SK-N-SH (cell line): ENCODE data around the gene TMEM192. TPM values are rescaled to one million over a fixed set of nuclear protein-coding genes. Genes with fewer than 3 reads are reported as not detected.

Source experiments
- CTCF ChIA-PET: fragments of 300-600, 350-600 bp; formaldehyde crosslinking; extraction: SDS; loops from one replicate; lab custom pipeline; 2021; lab: Yijun Ruan, JAX
- POLR2A ChIA-PET: fragments of 350-600 bp; sonication (Branson Sonifier 250); formaldehyde crosslinking; extraction: SDS; loops from one replicate; lab custom pipeline; 2020; ENCODE audit warnings: antibody characterized with exemption, inconsistent platforms; lab: Yijun Ruan, JAX
- DNase-seq: peaks from one replicate; pipeline ENCODE4 v3.0.0; 2012
- H2AFZ ChIP-seq: fragments of 200-600 bp; sonication (generic); 2 replicates; pipeline ENCODE4 v1.8.1; 2016; ENCODE audit warnings: antibody characterized with exemption, mild to moderate bottlenecking, low read depth
- H3F3A ChIP-seq: fragments of 200-600 bp; sonication (generic); replicated peaks from 2 replicates; pipeline ENCODE3; 2016; ENCODE audit warnings: antibody characterized with exemption, mild to moderate bottlenecking; ENCODE audit not compliant: insufficient read depth
- H3K27ac ChIP-seq, 2 experiments: fragments of 200-500 bp in 1 of 2; fragments of 200-600 bp in 1 of 2; sonication (Bioruptor generic) in 1 of 2; sonication (generic), shearing (Covaris generic) in 1 of 2; 2 replicates each; pipeline versions ENCODE4 v1.5.1 to v1.6.1; 2014 to 2016; ENCODE audit warnings: low read depth in 2 of 2, inconsistent platforms in 1 of 2, low read length in 1 of 2, mild to moderate bottlenecking in 1 of 2, mixed read lengths in 1 of 2
- H3K27me3 ChIP-seq: fragments of 200-600 bp; sonication (generic), shearing (Covaris generic); 2 replicates; pipeline ENCODE4 v1.6.1; 2016; ENCODE audit warnings: mixed run types; ENCODE audit not compliant: insufficient read depth
- H3K36me3 ChIP-seq, 2 experiments: fragments of 200-500 bp in 1 of 2; fragments of 200-600 bp in 1 of 2; sonication (Bioruptor generic) in 1 of 2; sonication (generic) in 1 of 2; replicated peaks in 1 of 2; 2 replicates each; pipeline versions ENCODE3 to v1.5.1; 2014 to 2016; ENCODE audit warnings: low read length in 1 of 2, mild to moderate bottlenecking in 1 of 2; ENCODE audit not compliant: insufficient read depth in 2 of 2, control insufficient read depth in 1 of 2
- H3K4me1 ChIP-seq, 2 experiments: fragments of 200-500 bp in 1 of 2; fragments of 200-600 bp in 1 of 2; sonication (Bioruptor generic) in 1 of 2; sonication (generic), shearing (Covaris generic) in 1 of 2; 2 replicates each; pipeline versions ENCODE4 v1.5.1 to v1.6.1; 2014 to 2016; ENCODE audit warnings: low read depth in 1 of 2, low read length in 1 of 2, mixed run types in 1 of 2; ENCODE audit not compliant: insufficient read depth in 2 of 2, control insufficient read depth in 1 of 2
- H3K4me2 ChIP-seq: fragments of 200-600 bp; sonication (generic), shearing (Covaris generic); 2 replicates; pipeline ENCODE4 v1.6.1; 2017; ENCODE audit warnings: mixed run types
- H3K4me3 ChIP-seq, 2 experiments: fragments of 200-500 bp in 1 of 2; fragments of 200-600 bp in 1 of 2; sonication (Bioruptor generic) in 1 of 2; sonication (generic), shearing (Covaris generic) in 1 of 2; 2 replicates each; pipeline versions ENCODE4 v1.5.1 to v1.8.1; 2014 to 2016; ENCODE audit warnings: low read depth in 2 of 2, inconsistent platforms in 1 of 2, low read length in 1 of 2, mild to moderate bottlenecking in 1 of 2, mixed read lengths in 1 of 2, moderate library complexity in 1 of 2
- H3K79me2 ChIP-seq: fragments of 200-600 bp; sonication (generic); 2 replicates; pipeline ENCODE4 v1.8.1; 2017; ENCODE audit warnings: mild to moderate bottlenecking; ENCODE audit not compliant: insufficient read depth
- H3K9ac ChIP-seq: fragments of 200-600 bp; sonication (generic); 2 replicates; pipeline ENCODE4 v1.6.1; 2017; ENCODE audit warnings: mixed run types
- H3K9me2 ChIP-seq: fragments of 200-600 bp; sonication (generic); 2 replicates; pipeline ENCODE4 v1.6.1; 2017; ENCODE audit warnings: mixed run types
- H3K9me3 ChIP-seq: fragments of 200-600 bp; sonication (generic); 2 replicates; pipeline ENCODE4 v1.6.1; 2017; ENCODE audit warnings: mixed run types, mild to moderate bottlenecking, moderate library complexity
- H4K20me1 ChIP-seq: fragments of 200-600 bp; sonication (generic); 2 replicates; pipeline ENCODE4 v1.6.1; 2017; ENCODE audit warnings: mild to moderate bottlenecking, mixed run types; ENCODE audit not compliant: insufficient read depth
- CHD2 ChIP-seq: fragments of 150-350 bp; IDR thresholded peaks from 2 replicates; pipeline ENCODE4 v1.6.1; 2018; ENCODE audit warnings: low read length; ENCODE audit not compliant: partially characterized antibody
- EP300 ChIP-seq, 2 experiments: IDR thresholded peaks; 2 replicates each; pipeline versions ENCODE4 v1.4.0 to v1.6.1; 2012; ENCODE audit warnings: borderline replicate concordance in 1 of 2, low read depth in 1 of 2, low read length in 1 of 2
- EZH2phosphoT487 ChIP-seq: fragments of 200-600 bp; sonication (generic); IDR thresholded peaks from 2 replicates; pipeline ENCODE4 v1.6.1; 2017; ENCODE audit warnings: low read depth, mixed run types, mild to moderate bottlenecking, antibody characterized with exemption, moderate library complexity, borderline replicate concordance
- FOXM1 ChIP-seq: IDR thresholded peaks from 2 replicates; pipeline ENCODE4 v1.4.0; 2012; ENCODE audit warnings: low read depth, mild to moderate bottlenecking
- JUND ChIP-seq: IDR thresholded peaks from 2 replicates; pipeline ENCODE4 v1.4.0; 2012
- NFIC ChIP-seq: IDR thresholded peaks from 2 replicates; pipeline ENCODE4 v1.4.0; 2012; ENCODE audit warnings: borderline replicate concordance
- RAD21 ChIP-seq: IDR thresholded peaks from 2 replicates; pipeline ENCODE4 v1.6.1; 2012; ENCODE audit warnings: mild to moderate bottlenecking, low read length
- RCOR1 ChIP-seq: fragments of 150-350 bp; IDR thresholded peaks from 2 replicates; pipeline ENCODE4 v1.6.1; 2017; ENCODE audit warnings: antibody characterized with exemption, low read length
- RFX5 ChIP-seq: IDR thresholded peaks from 2 replicates; pipeline ENCODE4 v1.6.1; 2012; ENCODE audit warnings: mild to moderate bottlenecking, improper control_type of control experiment, low read length
- RXRA ChIP-seq: IDR thresholded peaks from 2 replicates; pipeline ENCODE4 v1.4.0; 2012; ENCODE audit warnings: low read depth, mild to moderate bottlenecking, borderline replicate concordance
- SIN3A ChIP-seq: IDR thresholded peaks from 2 replicates; pipeline ENCODE4 v1.6.1; 2012; ENCODE audit warnings: low read depth, mild to moderate bottlenecking, low read length, moderate library complexity, borderline replicate concordance
- SMC3 ChIP-seq: IDR thresholded peaks from 2 replicates; pipeline ENCODE4 v1.6.1; 2012; ENCODE audit warnings: low read depth, low read length, improper control_type of control experiment
- TEAD4 ChIP-seq: IDR thresholded peaks from 2 replicates; pipeline ENCODE4 v1.4.0; 2012; ENCODE audit warnings: mild to moderate bottlenecking, borderline replicate concordance; ENCODE audit not compliant: insufficient read depth
- WGBS: methylation state at CpG from one replicate; pipeline ENCODE4 v1.1.6; 2017; ENCODE audit warnings: low lambda C conversion rate; 5-methylcytosine and 5-hydroxymethylcytosine counted together
- polyA plus RNA-seq, 3 experiments: library from polyadenylated mRNA; depleted of rRNA; stranded (reverse); fragments of >200 nt; gene quantifications; 2 replicates each; pipeline ENCODE4 v1.2.3, GENCODE V29; 2012
- TF ChIP-seq, protein P1 (sequence below): fragments of 200-600 bp; sonication (generic); IDR thresholded peaks from 2 replicates; pipeline ENCODE4 v1.6.1; 2017; ENCODE audit warnings: antibody characterized with exemption, mild to moderate bottlenecking, moderate library complexity
- TF ChIP-seq, protein P2 (sequence below): IDR thresholded peaks from 2 replicates; pipeline ENCODE4 v1.6.1; 2012; ENCODE audit warnings: mild to moderate bottlenecking, low read depth, low read length, moderate library complexity
- TF ChIP-seq, protein P3 (sequence below): fragments of 150-350 bp; IDR thresholded peaks from 2 replicates; pipeline ENCODE4 v1.6.1; 2017; ENCODE audit warnings: antibody characterized with exemption, low read length, low read depth, borderline replicate concordance
- TF ChIP-seq, protein P4 (sequence below): IDR thresholded peaks from 2 replicates; pipeline ENCODE4; 2012
- TF ChIP-seq, protein P5 (sequence below): IDR thresholded peaks from 2 replicates; pipeline ENCODE4 v1.4.0; 2012; ENCODE audit warnings: low read depth, borderline replicate concordance

Gene TMEM192
- polyA plus RNA-seq, 1 of the 3 experiments (the other 2 are of a cell fraction), result 9.1 TPM

DNA sequence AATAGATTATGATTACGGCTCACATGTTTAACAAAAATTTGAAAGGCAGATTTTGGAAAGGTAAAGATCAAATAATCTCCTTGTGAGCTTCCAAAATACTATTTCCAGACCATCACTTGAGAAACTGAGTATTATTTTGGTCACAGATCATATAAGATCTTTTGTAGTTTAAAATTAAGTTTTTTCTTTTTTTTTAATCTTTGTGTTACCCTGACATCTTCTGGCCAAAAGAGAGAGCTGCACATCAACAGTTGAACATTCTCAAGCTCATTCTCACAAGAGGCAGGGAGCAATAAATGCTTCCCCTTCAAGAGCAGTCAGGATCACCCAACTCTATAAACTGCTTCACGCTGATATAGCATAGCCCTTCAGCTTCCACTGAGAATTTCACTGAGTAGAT is 15.9 kb downstream of the TMEM192 start:
- Histone ChIP-seq H3K36me3 (peaks cover 0 to 10% of the 10 kb centered on the region in 2 experiments), H3K4me3 (no peak overlapping the region), H3K79me2 (no peaks in the 10 kb centered on the region), H3K9ac (no peak overlapping the region), H3K4me1 (no peaks in the 10 kb centered on the region), H3K27ac (no peak overlapping the region), H2AFZ (no peak overlapping the region), H3K27me3 (no peaks in the 10 kb centered on the region), H4K20me1 (no peaks in the 10 kb centered on the region), H3F3A (no peaks in the 10 kb centered on the region), H3K4me2 (no peak overlapping the region), H3K9me3 (no peaks in the 10 kb centered on the region), H3K9me2 (no peaks in the 10 kb centered on the region)
- 87% methylated on average over 2 of the region's 2 CpGs for WGBS
- ChIA-PET POLR2A (no interaction called here), CTCF (interaction anchor here (0.5 to 2.1 kb wide), 12 partner anchors 11 to 1831 kb away, joined by 3 to 7 read pairs (median 4); partner anchors contain the start of genes TMEM192 and TRIM75)
- DNase-seq, result peak; percentile 32
- TF ChIP-seq RAD21 (peak; percentile 54), EP300 (IDR thresholded peaks at IDR 0.05; ENCODE audit: borderline replicate concordance in 1 of 2, low read depth in 1 of 2, low read length in 1 of 2) (no peak)
- TF ChIP-seq, protein P1, sequence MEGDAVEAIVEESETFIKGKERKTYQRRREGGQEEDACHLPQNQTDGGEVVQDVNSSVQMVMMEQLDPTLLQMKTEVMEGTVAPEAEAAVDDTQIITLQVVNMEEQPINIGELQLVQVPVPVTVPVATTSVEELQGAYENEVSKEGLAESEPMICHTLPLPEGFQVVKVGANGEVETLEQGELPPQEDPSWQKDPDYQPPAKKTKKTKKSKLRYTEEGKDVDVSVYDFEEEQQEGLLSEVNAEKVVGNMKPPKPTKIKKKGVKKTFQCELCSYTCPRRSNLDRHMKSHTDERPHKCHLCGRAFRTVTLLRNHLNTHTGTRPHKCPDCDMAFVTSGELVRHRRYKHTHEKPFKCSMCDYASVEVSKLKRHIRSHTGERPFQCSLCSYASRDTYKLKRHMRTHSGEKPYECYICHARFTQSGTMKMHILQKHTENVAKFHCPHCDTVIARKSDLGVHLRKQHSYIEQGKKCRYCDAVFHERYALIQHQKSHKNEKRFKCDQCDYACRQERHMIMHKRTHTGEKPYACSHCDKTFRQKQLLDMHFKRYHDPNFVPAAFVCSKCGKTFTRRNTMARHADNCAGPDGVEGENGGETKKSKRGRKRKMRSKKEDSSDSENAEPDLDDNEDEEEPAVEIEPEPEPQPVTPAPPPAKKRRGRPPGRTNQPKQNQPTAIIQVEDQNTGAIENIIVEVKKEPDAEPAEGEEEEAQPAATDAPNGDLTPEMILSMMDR, result peak; percentile 74

DNA sequence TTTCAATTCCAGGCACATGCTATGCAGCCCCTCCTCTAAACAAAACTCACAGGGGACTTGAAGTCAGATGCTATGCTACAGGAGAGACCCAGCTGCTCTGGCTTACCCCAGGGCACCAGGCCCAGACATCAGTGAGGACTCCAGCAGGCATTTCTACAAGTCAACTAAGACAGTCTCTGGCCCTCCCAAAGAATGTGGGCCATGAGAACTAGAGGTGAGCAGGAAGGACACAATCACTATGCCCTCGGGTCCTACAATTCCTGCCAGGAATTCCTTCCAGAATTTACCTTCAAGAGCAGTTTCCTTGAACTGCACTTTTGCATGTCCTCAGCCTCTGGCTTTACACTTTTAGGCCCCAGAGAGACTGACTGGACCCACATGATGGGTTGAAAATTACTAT is 17.4 kb downstream of the TMEM192 start:
- Histone ChIP-seq H2AFZ (no peak overlapping the region), H3K27ac (no peak overlapping the region), H3K79me2 (no peaks in the 10 kb centered on the region), H3F3A (no peaks in the 10 kb centered on the region), H3K9me3 (no peaks in the 10 kb centered on the region), H4K20me1 (no peaks in the 10 kb centered on the region), H3K27me3 (no peaks in the 10 kb centered on the region), H3K9ac (no peak overlapping the region), H3K4me2 (no peak overlapping the region), H3K4me1 (no peaks in the 10 kb centered on the region), H3K36me3 (peaks cover 0 to under 1% of the 10 kb centered on the region in 2 experiments), H3K4me3 (no peak overlapping the region), H3K9me2 (no peaks in the 10 kb centered on the region)
- WGBS, result no CpG with 5 or more reads among the region's 1 CpG
- CTCF ChIA-PET, result no interaction called here
- POLR2A ChIA-PET, result no interaction called here
- DNase-seq, result no peak
- TF ChIP-seq, protein P2, sequence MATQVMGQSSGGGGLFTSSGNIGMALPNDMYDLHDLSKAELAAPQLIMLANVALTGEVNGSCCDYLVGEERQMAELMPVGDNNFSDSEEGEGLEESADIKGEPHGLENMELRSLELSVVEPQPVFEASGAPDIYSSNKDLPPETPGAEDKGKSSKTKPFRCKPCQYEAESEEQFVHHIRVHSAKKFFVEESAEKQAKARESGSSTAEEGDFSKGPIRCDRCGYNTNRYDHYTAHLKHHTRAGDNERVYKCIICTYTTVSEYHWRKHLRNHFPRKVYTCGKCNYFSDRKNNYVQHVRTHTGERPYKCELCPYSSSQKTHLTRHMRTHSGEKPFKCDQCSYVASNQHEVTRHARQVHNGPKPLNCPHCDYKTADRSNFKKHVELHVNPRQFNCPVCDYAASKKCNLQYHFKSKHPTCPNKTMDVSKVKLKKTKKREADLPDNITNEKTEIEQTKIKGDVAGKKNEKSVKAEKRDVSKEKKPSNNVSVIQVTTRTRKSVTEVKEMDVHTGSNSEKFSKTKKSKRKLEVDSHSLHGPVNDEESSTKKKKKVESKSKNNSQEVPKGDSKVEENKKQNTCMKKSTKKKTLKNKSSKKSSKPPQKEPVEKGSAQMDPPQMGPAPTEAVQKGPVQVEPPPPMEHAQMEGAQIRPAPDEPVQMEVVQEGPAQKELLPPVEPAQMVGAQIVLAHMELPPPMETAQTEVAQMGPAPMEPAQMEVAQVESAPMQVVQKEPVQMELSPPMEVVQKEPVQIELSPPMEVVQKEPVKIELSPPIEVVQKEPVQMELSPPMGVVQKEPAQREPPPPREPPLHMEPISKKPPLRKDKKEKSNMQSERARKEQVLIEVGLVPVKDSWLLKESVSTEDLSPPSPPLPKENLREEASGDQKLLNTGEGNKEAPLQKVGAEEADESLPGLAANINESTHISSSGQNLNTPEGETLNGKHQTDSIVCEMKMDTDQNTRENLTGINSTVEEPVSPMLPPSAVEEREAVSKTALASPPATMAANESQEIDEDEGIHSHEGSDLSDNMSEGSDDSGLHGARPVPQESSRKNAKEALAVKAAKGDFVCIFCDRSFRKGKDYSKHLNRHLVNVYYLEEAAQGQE, result no peak
- no peak for TF ChIP-seq EZH2phosphoT487
- TF ChIP-seq RXRA, result no peak
- TF ChIP-seq TEAD4, result no peak
- no peak for TF ChIP-seq CHD2
- no peak for TF ChIP-seq JUND
- TF ChIP-seq EP300 (IDR thresholded peaks at IDR 0.05; ENCODE audit: borderline replicate concordance in 1 of 2, low read depth in 1 of 2, low read length in 1 of 2), result no peak
- TF ChIP-seq, protein P3, sequence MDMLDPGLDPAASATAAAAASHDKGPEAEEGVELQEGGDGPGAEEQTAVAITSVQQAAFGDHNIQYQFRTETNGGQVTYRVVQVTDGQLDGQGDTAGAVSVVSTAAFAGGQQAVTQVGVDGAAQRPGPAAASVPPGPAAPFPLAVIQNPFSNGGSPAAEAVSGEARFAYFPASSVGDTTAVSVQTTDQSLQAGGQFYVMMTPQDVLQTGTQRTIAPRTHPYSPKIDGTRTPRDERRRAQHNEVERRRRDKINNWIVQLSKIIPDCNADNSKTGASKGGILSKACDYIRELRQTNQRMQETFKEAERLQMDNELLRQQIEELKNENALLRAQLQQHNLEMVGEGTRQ, result no peak
- TF ChIP-seq, protein P4, sequence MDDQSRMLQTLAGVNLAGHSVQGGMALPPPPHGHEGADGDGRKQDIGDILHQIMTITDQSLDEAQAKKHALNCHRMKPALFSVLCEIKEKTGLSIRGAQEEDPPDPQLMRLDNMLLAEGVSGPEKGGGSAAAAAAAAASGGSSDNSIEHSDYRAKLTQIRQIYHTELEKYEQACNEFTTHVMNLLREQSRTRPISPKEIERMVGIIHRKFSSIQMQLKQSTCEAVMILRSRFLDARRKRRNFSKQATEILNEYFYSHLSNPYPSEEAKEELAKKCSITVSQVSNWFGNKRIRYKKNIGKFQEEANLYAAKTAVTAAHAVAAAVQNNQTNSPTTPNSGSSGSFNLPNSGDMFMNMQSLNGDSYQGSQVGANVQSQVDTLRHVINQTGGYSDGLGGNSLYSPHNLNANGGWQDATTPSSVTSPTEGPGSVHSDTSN, result no peak
- no peak for TF ChIP-seq FOXM1
- no peak for TF ChIP-seq SMC3
- no peak for TF ChIP-seq SIN3A
- no peak for TF ChIP-seq RCOR1
- TF ChIP-seq, protein P5, sequence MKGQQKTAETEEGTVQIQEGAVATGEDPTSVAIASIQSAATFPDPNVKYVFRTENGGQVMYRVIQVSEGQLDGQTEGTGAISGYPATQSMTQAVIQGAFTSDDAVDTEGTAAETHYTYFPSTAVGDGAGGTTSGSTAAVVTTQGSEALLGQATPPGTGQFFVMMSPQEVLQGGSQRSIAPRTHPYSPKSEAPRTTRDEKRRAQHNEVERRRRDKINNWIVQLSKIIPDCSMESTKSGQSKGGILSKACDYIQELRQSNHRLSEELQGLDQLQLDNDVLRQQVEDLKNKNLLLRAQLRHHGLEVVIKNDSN, result no peak
- no peak for TF ChIP-seq RFX5
- TF ChIP-seq NFIC, result no peak
